TTC549 (cell line): ENCODE data around the gene GDPD4.

Source experiments
- FAIRE-seq: peaks from 2 replicates; lab custom pipeline; 2012; peaks lifted over from hg19 to GRCh38; lab: Jason Lieb, UNC

GDPD4 gene

GRCh38 chr11:77189588-77190210, 111.8 kb downstream of the GDPD4 start:
- FAIRE-seq, result no peak

- no peak for FAIRE-seq
Observed at GRCh38 chr11:77188633-77189491, 112.6 kb downstream of the GDPD4 start.

GRCh38 chr11:77187776-77188632, 113.5 kb downstream of the GDPD4 start:
- FAIRE-seq, result peak; percentile 68

DNA sequence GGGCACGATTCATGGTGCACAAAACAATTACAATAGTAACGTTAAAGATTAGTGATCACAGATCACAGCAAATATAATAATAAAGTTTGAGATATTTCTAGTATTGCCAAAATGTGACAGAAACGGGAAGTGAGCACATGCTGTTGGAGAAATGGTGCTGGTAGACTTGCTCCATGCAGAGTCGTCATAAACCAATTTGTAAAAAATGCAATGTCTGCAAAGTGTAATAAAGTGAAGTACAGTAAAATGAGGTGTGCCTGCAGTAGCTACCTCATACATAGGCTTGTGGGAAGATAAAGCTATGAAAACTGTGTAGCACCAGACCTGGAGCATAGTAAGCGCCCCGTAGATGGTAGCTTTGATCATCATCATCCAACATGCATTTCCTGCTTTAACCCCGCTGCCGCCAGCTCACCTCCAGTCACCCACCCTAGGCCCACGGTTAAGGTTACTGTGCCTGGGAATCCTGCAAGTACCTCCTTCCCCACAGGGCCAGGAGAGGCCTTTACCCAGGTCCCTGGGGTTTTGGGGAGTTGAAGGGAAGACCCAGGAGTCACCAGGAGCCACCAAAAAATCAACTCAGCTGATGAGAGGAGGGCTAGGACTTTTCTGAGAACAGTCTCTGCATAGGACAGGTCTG, 114.3 kb downstream of the GDPD4 start:
- FAIRE-seq, result no peak

DNA sequence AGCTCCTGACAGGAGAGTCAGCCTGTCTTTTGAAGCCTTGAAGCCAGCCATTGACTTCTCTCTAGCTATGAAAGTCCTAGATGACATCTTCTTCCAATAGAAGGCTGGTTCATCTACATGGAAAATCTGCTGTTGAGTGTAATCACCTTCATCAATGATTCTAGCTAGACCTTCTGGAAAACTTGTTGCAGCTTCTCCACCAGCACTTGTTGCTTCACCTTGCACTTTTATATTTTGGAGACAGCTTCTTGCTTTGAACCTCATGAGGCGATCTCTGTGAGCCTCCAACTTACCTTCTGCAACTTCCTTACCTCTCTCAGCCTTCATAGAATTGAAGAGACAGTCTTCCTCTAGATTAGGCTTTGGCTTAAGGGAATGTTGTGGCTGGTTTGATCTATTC, 115.2 kb downstream of the GDPD4 start:
- no peak for FAIRE-seq

- FAIRE-seq, result no peak
Observed at GRCh38 chr11:77184136-77184860, 117.2 kb downstream of the GDPD4 start.

DNA sequence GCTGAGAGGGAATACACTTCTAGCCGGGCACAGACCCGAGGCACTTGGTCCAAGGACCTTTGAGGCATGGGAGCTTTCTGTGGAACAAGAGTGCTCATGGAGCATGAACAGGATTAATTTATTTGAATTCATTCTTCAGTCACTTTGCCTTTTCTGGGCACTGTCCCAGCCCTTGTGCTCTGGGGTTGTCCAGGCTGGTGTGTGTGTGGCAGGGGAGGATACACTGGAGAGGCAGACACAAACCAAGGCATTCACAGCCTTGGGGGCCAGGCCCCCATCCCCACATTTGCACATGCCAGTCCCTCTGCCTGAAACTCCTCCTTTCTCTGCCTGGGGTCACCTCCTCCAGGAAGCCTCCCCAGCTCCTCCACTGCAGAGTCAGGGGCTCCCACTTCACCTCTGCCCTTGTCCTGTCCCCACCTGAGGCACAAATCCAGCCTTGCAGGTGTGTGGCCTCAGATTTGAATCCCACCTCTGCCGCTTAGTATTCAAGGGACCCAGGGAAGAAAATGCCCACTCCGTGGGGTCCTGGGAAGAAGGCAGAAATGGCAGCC, 118.0 kb downstream of the GDPD4 start:
- no peak for FAIRE-seq

DNA sequence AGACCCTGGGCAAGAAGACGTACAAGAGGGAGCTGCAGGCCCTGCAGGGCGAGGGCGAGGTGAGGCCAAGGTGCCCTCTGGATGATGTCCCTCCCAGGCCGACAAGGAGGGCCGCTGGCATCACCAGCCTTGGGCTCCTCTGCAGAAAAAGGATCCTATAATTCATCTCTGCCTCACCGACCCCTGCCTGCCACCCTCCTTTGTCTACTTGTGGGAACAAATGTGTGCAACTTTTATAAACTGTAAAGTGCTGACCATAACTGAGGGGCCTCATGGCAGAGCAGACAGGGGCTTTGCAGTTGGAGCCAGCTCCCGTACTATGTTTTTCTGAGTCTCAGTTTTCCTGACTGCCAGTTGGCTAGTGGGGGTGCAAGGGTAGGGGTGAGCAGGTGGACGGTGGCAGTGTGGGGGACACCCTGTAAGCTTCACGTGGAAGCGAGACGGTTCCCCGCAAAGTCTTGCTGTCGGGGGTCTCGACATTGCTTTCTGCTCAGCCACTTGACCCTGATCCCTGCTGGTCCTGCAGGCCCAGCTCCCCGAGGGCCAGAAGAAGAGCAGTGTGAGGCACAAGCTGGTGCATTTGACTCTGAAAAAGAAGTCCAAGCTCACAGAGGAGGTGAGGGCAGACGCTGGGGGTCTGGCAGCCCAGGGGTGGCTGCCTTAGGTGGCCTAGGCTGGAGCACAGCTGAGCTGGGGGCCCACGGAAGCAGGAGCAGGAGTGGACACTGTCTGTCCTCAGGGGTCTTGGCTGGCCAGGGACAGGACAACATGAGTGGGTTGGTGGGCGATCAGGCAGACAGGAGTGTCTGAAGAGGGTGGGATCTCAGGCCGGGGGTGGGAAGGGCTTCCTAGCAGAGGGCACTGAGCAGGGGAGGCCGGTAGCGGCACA, 118.7 kb downstream of the GDPD4 start:
- no peak for FAIRE-seq

DNA sequence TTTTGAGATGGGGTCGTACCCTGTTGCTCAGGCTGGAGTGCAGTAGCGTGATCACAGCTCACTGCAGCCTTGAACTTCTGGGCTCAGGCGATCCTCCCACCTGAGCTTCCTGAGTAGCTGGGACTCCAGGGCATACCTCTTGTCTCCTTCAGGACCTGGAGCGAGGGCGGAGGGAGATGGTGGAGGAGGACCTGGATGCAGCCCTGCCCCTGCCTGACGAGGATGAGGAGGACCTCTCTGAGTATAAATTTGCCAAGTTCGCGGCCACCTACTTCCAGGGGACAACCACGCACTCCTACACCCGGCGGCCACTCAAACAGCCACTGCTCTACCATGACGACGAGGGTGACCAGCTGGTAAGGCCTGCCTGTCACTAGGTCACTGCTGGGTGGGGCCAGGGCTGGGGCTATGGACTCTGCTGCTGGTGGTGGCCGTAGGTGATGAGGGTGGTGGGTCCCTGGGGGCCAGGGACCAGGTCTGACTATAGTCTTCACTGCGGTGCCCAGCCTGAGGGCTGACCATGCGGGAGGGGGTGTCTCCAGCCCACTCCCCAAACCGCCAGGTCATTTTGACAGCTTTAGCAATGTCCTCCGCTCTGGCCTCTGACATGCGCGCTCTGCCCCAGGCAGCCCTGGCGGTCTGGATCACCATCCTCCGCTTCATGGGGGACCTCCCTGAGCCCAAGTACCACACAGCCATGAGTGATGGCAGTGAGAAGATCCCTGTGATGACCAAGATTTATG, 119.5 kb downstream of the GDPD4 start:
- FAIRE-seq, result no peak

GRCh38 chr11:77181226-77181625, 120.3 kb downstream of the GDPD4 start:
- no peak for FAIRE-seq

DNA sequence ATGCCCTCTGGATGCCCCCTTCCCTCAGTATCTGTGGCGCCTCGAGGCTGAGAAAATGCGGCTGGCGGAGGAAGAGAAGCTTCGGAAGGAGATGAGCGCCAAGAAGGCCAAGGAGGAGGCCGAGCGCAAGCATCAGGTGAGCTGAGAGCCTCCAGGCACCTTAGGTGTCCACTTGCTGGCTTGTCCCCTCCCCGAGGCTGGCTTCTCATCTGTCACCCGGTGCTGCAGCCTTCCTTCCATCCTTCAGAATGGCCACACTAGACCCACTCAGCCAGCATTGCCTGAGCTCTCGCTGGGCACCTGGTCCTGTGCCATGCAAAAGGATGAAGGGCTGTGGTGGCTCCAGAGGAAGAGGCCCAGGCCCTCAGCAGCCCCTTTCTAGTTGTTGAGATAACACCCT, 121.1 kb downstream of the GDPD4 start:
- no peak for FAIRE-seq

- FAIRE-seq, result no peak
Observed at GRCh38 chr11:77179681-77180080, 121.8 kb downstream of the GDPD4 start.

- no peak for FAIRE-seq
Observed at GRCh38 chr11:77179048-77179447, 122.4 kb downstream of the GDPD4 start.

GRCh38 chr11:77178150-77178549, 123.3 kb downstream of the GDPD4 start:
- FAIRE-seq, result no peak

GRCh38 chr11:77176996-77177395, 124.5 kb downstream of the GDPD4 start:
- FAIRE-seq, result no peak

DNA sequence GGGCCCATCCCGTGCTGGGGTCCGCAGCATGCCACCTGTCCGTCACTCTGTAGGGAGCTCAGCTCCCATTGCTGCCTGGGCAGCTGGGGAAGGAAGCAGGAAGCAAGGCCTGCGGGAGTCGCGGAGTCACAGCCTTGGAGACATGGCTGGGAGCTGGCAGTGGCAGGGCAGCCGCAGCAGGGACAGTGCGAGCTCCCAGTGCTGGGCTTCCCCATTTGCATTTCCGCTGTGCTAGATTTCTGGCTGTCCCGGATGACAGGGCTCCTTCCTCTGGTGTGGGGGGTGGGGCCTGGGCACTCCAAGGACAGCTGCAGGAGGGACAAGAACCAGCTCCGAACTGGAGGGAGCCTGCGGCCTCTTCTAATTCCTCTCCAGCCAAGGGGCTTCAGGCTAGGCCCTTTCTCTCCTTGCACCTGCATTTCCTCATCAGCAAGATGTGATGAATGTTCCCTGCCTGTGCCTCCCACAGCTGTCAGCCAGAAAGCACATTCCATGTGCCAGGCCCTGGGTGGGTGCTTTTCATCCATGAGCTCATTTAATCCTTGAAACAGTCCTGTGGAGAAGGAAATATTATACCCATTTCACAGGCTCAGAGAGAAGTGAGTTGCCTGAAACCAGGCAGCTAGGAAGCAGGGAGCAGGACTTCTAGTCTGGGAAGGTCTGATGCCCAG, 125.5 kb downstream of the GDPD4 start:
- FAIRE-seq, result no peak

GRCh38 chr11:77175021-77175842, 126.3 kb downstream of the GDPD4 start:
- no peak for FAIRE-seq

DNA sequence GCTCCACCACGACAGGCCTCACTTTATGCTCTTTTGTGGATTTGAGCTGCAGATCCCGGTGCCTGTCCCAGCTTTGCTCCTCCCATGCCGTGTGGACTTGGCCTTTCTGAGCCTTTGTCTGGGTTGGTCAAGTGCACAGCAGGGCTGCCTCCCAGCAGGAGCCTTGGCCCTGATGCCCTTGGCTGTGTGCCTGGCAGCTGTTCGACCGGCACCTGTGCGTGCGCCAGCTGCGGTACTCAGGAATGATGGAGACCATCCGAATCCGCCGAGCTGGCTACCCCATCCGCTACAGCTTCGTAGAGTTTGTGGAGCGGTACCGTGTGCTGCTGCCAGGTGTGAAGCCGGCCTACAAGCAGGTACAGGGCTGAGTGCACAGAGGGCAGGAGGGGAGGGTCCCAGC, 126.9 kb downstream of the GDPD4 start:
- no peak for FAIRE-seq
